BE2C (cell line): ENCODE data around the gene WT1.

ENCODE experiments used
- DNase-seq: peaks from one replicate; pipeline ENCODE4 v3.0.0-alpha.2; 2020
- H3K27me3 ChIP-seq: fragments of 250-450 bp; sonication (Bioruptor Pico); 2 replicates; pipeline ENCODE4 v1.5.1; 2020; ENCODE audit warnings: mild to moderate bottlenecking
- H3K36me3 ChIP-seq: fragments of 250-450 bp; sonication (Bioruptor Pico); 2 replicates; pipeline ENCODE4 v1.5.1; 2020; ENCODE audit warnings: mild to moderate bottlenecking
- H3K4me1 ChIP-seq: fragments of 250-450 bp; sonication (Bioruptor Pico); 2 replicates; pipeline ENCODE4 v1.5.1; 2020
- H3K4me3 ChIP-seq: 2 replicates; pipeline ENCODE4 v1.5.1; 2011; ENCODE audit warnings: low read depth, low read length
- H3K9me3 ChIP-seq: fragments of 250-450 bp; sonication (Bioruptor Pico); 2 replicates; pipeline ENCODE4 v1.5.1; 2020
- CTCF ChIP-seq: IDR thresholded peaks from 2 replicates; pipeline ENCODE4 v1.5.1; 2012; ENCODE audit warnings: mild to moderate bottlenecking, low read depth, low read length

The WT1 gene

DNA sequence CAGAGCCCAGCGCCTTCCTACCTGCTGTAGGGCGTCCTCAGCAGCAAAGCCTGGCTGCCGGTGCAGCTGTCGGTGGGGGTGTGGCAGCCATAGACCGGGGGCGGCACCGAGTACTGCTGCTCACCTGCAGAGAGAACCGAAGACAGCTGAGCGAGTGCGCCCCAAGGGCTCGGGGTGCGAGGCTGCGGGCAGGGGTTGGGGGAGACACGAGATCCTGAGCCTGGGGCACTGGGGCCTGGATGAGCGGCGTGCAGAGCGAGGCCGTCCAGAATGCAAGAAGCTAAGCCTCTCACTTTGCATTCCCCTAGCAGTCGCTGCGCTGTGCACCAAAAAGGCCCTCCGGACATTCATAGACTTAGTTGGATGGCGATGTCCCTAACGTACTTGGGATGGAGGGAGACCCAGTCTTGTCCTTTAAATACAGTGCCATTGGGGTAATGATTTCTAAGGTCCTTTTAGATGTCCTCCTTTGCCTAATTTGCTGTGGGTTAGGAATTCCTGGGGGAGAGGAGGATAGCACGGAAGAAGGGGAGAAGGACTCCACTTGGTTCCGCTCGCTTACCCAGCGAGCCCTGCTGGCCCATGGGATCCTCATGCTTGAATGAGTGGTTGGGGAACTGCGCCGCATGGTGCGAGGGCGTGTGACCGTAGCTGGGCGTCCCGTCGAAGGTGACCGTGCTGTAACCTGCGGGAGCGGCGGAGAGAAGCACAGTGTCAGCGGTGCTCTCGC, 7.2 kb downstream of the WT1 start:
- no peaks in the 10 kb centered on the region for H3K4me1 ChIP-seq
- H3K4me3 ChIP-seq = no peak overlapping the region
- DNase-seq = no peak
- no peaks in the 10 kb centered on the region for H3K9me3 ChIP-seq
- no peak for TF ChIP-seq CTCF
- no peaks in the 10 kb centered on the region for H3K36me3 ChIP-seq
- no peaks in the 10 kb centered on the region for H3K27me3 ChIP-seq

DNA sequence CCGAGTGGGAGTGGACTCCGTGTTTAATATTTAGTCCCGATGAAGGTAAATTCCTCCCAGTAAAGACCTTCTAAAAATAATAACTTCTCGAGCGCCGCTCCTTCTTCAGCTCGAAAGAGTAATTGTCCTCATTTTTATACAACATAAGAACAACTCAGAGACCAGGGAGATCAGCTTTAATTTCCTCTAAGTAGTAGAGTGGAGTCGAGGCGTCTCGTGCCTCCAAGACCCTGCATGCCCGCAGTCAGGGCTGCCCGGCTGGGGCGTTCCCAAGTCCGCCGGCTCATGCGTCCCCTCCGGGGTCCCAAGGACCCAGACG, 7.8 kb downstream of the WT1 start:
- Histone ChIP-seq H3K9me3 (no peaks in the 10 kb centered on the region), H3K27me3 (no peaks in the 10 kb centered on the region), H3K36me3 (no peaks in the 10 kb centered on the region), H3K4me1 (no peaks in the 10 kb centered on the region), H3K4me3 (no peak overlapping the region)
- DNase-seq = no peak
- TF ChIP-seq CTCF = no peak

- Histone ChIP-seq H3K27me3 (no peaks in the 10 kb centered on the region), H3K4me3 (no peak overlapping the region), H3K4me1 (no peaks in the 10 kb centered on the region), H3K36me3 (no peaks in the 10 kb centered on the region), H3K9me3 (no peaks in the 10 kb centered on the region)
- no peak for DNase-seq
- no peak for TF ChIP-seq CTCF
Measured at GRCh38 chr11:32426819-32427615, 8.3 kb downstream of the WT1 start.

DNA sequence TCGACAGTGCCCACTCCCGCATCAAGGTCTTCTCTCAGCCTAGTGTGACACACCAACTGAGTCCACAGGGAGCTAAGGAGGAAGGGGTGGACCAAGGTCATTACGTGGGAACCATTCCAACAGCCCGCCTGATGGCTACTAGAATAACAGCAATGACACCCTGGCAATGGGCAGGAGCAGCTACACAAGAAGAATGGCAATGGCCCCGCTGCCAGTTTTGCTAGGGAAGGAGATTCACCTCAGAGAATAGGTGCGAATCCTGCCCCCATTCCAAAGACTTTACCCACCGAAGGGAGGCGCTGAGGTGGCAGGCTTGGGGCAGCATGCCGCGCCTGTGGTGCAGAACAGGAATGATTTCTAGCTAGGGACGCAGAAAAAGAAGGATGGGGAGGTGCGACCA, 9.1 kb downstream of the WT1 start:
- Histone ChIP-seq H3K36me3 (no peaks in the 10 kb centered on the region), H3K4me3 (no peak overlapping the region), H3K4me1 (no peaks in the 10 kb centered on the region), H3K9me3 (no peaks in the 10 kb centered on the region), H3K27me3 (no peaks in the 10 kb centered on the region)
- TF ChIP-seq CTCF = no peak
- DNase-seq = no peak

DNA sequence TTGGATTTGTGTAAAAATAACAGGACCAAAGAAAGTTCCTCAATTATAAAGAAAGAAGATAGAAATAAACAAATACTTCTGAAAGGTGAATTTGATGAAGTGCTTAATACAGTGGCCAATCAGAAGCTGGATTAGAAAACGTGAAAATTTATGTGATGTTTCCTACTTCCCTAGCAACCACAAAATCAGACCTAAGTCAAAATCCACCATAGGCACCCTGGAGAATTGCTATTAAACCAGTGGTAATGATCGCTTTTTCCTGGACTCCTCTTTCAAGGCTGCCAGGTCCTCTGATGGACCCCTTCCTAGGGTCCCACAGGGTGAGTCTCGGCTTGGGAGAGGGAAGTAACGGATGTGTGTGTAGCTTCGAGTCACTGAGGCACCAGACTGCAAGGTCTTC, 9.6 kb downstream of the WT1 start:
- H3K36me3 ChIP-seq = no peaks in the 10 kb centered on the region
- no peak overlapping the region for H3K4me3 ChIP-seq
- H3K27me3 ChIP-seq = no peaks in the 10 kb centered on the region
- no peak for DNase-seq
- H3K4me1 ChIP-seq = no peaks in the 10 kb centered on the region
- TF ChIP-seq CTCF = no peak
- no peaks in the 10 kb centered on the region for H3K9me3 ChIP-seq

DNA sequence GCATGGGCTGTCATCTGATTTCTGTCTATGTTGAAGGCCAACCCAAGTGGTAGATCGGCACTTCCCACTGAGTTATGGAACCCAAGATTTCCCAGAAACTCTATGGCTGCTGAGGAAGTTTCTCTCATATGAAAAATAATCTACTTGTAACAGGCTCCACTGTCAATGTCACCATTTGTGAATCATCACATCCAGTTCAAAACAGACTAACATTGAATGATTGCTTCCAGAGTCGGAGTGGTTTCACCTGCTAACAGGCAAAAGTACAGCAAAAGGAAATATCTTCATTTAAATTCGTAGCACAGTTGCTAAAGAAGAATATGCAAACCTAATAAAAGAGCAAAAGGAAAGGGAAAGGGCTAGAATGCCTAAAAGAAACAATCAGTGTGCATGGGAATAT, 12.8 kb downstream of the WT1 start:
- Histone ChIP-seq H3K27me3 (no peaks in the 10 kb centered on the region), H3K4me3 (no peak overlapping the region), H3K4me1 (no peaks in the 10 kb centered on the region; the same call in 1 of the 2 replicates), H3K9me3 (no peaks in the 10 kb centered on the region), H3K36me3 (no peaks in the 10 kb centered on the region)
- no peak for TF ChIP-seq CTCF
- DNase-seq = no peak
